GM18868 (cell line): Measurements from ENCODE around the gene AXIN2.

ENCODE experiments used
- ATAC-seq: cut with Tn5 transposase; IDR thresholded peaks from one replicate; pipeline ENCODE4 v1.9.1; 2021; ENCODE audit warnings: mild to moderate bottlenecking, moderate library complexity; ENCODE audit not compliant: unreplicated experiment

Gene AXIN2

DNA sequence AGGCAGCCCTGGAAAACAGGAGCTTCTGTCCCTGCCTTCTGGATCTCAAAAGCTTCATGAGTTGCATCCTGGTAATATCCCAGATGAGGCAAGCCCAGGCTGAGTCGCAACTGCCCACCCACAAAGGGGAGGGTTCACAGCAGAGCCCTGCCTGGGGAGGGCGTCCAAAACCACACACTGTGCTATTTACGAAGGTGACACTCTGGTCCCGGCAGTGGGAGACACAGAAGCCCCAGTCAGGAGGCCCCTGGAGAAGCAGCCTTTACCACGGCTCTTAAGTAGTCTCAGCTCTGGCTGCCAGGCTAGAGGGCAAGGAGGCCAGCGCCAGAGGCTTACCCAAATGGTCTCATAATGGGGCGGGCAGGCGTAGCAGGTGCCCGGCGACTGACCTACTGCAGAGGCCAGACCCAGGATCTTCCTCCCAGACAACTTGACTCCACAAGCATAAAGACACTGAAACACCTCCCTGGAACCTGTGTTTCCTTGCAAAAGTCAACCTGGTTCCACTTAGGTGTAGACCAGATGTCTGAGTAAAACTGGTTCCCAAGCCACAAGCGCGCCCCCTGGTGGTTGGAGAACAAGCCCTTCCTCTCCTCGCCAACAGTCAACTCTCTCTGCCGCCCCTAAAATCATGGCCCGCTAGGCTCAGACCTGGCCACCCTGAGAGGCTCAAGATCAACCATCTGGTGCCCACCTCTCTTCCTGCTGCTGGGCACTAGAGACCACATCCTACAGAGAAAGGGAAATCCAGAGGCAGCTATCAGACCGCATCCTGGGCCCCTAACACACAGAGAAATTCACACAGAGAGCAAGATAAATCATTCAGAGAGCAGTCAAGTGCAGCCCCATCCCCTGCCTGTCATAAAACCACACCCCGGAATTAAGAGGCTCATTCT, 5.2 kb downstream of the AXIN2 start:
- ATAC-seq, result peak; percentile 41

DNA sequence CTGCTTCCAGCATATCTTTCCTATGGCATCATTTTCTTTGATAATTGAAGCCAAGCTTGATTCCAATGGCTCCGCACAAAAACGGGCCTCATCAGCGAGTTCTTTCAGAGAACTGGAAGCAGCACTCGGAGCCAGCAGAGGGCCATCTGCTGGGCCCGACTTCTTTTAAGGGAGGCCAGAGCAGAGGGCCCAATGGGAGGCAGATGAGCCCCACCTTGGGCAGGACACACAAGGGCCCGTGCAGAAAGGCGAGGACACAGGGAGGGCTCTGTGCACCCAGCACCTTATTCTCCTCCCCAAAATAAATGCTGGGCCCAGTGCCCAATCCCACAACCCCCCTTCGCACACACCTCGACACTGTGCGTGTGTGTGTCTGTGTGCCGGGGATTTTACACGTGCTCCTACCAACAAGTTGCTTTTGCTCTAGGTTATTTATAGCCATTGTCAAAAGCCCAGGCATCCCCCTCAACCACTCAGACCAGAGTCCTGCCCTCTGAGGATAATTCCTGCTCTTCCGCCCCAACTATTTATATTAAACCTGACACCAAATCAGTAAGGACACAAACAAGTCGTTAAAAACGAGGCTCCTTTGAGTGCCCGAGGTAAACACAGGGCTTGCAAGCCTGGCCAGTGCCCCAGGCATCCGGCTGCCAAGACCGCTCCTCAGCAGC, 6.8 kb downstream of the AXIN2 start:
- ATAC-seq, result no peak

DNA sequence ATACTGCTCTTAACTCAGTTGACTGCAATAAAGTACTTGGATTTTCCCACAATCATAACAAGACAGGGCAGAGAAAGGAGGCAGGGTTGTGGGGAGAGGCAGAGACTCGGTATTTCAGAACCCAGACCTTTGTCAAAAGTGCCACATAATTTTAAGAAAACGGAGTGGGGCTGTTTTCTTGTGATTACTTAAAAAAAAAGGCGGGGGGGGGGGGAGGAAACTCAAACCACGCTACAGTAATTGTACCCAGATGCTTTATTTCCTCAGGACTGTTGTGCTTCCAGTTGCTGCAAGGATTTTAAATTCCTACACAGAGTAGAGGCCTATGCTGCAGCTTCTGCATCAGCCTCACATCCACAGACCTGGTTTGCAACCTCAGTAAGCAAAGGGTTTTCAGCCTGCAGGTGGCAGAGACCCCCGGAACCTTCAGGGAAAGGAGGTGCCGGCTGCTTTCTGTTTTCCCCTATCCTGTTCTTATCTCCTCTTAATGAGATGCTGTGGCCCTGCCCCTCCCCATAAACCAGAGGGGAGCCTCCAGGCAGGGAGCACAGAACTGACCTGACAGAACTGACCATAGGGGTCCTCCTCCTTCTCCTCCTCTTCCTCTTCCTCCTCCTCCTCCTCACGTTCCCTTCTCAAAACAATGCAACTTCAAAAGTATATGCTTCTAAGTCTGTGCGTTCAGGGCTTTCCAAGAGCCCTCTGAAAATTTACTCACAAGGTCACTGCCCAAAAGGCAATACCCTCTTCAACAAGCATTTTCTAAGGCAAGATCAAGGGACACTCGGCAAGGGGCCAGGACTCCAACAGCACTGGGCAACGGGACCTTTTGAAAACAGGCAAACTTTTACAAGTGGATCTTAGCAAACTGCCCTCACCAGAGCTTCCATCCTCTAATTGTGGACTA, 7.5 kb downstream of the AXIN2 start:
- ATAC-seq, result no peak

DNA sequence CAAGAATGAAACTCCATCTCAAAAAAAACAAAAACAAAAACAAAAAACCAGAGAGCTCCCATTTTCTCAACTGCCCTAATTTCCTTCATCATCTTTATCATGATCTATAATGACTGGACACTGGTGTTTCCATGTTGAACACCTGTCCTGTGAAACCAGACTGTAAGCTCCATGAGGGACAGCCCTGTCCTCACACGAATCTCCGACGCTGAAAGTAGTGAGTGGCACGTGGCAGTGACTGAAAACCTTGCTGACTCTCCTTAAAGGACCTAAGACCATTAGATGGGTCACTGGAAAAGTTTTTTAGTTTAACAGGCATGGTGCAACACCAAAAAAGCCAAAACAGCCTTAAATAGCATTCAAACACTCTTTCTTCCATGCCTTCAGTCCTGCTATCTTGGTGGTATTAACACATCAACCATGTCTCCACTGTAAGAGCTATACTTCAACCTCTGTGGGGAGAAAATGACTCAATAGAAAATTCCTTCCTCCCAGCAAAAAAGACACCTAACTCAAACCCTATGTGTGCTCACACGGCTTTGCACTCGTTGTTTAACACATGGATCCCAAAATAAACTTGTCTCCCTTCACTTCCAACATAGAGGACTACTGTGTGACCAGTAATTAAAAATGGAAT, 8.3 kb downstream of the AXIN2 start:
- no peak for ATAC-seq

DNA sequence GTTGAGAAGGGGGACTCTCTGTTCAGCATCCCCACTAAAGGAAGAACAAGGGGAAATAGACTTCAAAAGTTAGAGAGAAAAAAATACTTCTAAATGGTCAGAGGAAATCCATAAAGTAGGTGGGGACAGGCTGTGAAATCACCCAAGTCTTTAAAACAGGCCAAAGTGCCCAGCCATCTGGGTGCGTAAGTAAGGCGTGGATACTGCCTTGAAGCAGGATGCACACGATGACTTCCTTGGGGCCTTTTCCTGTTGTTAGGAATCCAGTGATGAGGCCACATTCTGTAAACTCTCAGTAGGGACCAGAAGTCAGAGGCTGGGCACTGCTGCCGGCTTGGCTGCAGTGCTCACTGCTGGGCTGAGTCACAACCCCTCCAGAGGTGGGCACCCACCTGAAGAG, 9.2 kb downstream of the AXIN2 start:
- ATAC-seq, result no peak

DNA sequence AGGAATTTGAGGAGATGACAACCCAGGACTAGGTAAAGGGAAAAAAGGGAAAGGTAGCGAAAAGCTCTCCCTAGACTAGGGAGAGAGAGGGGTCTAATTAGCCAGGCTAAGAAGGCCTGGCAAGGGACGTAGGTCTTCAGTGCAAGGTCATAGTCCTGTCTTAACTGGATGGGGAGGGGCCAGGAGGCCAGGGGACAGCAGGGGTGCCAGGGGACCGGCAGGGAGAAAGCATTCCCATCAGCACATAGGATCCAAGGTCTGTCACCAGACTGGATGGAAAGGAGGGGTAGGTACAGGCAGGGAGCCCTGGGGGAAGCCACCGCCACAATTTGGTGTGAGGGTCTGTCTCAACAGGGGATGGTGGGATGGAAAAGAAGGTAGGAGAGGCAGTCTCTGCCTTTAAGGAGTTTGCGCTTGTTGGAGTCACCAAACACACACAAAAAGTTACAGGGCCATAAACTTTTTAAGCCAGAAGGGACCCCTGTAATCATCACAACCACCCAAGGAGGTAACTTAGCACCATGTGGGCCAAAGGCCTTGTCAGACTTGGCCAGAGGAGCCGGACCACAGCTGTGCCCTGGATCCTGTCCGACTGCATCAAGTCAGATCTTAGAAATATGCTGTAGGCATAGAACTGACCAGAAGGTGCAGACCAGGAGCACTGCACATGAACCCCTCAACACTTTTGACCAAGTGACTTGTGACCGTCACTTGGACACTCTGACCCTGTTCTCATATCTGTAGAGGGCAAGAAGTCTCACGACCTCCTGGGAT, 10.0 kb downstream of the AXIN2 start:
- ATAC-seq, result no peak

DNA sequence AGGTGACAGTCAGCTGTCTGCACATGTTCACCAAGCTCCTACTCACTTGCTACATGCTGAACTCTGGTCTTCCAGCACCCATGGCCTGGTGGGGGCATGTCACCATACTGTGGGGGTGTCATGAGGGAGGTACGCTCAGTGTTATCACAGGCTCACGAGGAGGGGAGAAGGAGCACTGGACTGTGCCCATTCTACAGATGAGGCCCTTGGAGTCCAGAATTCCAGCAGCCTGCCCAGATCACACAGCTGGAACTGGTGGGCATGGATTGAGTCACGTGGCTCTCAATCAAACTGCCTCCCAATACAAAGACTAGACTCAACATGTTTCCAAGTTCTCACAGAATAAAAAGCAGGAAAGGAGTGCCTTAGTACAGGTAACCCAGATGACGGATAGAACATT, 10.7 kb downstream of the AXIN2 start:
- ATAC-seq, result no peak

DNA sequence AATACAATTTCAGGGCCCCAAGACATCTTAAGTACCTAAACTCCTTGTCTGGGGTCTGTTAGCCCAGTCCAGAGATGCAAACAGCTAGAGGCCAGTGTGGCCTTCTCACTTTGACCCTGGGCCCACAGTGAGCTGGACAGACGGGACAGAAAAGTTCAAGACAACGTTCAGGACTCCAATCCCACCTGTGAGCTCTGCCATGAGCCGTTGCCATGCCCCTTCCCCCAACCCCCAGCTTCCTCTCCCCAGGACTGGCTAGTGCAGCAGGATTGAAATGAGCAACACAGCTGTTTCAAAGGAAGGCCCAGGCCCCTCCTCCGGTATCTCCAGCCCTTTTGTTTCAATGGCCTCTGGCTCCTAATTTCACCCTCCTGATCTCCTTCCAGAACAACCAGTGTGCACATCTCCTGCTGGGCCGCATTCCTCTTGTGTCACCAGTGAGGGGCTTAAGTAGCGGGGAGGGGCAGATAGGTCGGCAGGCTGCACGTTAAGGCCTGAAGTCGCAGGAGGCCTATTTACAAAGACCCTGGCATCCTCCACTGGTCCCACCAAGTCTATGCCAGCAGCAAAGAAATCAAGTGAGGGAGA, 11.3 kb downstream of the AXIN2 start:
- ATAC-seq, result no peak

DNA sequence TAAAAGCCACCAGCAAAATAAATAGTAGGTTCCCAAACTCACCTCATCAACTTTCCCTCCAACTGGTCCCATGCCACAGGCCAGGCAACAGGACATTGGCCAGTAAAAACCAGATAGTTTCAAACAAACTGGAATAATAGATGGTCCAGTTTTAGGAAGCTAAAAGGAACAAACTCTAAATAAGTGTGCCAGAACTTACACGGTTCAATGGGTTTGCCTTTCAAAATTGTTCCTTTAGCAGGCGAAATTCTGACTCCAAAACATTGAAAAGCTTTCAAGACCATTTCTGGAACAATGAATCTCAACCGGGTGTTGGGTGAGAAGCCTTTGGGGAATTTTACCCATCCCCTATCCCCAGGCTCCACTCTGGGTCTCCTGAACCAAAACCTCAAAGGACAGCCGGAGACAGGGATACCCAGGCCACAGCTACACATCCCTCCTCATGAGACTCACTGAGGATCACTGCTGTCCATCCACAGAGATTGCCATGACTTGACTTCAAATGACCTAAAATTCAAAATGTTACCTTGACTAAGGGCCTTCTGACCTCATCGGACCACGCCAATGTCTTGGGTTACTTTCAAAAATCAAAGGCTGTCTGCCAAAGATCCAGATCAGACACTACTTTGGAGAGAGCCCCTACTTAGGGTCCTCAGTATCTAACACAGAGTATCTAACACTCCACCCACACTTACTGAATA, 13.0 kb downstream of the AXIN2 start:
- ATAC-seq, result no peak

DNA sequence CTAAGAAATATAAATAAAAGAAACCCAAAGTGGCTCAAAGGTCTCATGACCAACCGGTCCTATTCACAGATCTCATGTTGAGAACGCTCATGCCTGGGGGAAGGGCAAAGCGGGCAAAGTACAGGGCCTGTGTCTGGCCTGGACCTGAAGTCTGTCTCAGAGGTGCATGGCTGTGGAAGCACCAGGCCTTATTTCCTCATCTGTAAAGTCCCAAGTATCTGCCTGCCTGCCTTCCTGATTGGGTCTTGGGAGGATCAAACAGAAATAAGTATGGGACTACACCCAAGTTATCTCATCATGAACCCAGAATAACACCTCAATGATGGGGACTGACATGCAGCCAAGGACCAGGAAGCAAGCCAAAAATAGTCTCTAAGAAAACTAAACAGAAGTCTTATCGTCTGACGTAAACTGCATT, 14.2 kb downstream of the AXIN2 start:
- ATAC-seq, result no peak

DNA sequence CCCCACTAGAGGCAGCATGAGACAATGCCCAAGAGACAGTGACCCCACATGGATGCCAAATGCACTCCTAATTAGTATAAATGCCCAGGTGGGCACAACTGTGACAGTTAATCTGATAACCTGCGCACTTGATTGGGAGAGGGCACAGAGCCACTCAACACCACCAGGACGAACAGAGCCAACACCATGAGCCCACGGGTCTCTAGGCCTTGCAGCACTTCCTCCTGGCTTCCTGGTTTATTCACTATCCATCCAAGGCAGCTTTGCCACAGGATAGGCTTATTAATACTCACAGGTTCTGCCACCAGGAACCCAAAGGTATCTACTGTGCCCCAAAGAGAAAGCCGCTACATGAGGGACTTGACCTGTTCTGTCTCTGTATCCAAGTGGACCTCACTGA, 14.9 kb downstream of the AXIN2 start:
- ATAC-seq, result no peak

DNA sequence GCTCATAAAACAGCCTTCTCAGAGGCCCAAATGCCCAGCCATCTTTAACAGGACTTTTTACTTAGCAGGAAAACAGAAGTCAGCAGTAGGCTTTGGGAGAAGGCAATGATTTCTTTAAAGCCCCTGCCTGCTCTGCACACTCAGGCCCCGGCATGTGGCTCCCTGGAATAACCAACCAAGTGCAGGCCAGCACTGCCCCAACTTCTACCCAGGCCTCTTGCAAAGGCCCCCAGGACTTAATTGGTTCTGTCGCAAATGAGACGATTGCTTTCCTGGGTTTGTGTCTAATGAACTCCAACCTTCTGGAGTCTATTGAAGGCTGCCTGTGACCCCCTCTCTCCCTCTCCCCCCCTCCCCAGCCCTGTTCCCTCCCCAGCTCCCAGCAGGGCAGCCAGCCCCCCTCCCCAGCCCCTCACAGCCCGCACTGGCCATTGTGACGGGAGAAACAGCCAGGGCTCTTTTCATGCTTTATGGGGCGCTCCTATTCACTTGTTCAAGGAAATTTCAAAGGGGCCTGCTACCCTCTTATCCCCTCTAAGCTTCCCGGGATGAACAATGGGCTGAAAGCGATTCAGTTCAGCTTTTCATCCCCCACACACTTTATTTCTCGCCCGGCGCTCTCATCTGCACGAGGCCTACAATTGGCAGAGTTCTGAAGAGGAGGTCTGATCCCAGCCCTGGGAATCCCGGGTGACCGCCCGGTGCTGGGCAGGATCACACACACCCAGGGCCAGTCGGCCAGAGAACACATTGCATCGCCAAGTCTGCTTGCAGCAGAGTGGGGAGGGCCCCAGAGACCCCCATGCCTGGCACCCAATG, 15.5 kb downstream of the AXIN2 start:
- no peak for ATAC-seq

DNA sequence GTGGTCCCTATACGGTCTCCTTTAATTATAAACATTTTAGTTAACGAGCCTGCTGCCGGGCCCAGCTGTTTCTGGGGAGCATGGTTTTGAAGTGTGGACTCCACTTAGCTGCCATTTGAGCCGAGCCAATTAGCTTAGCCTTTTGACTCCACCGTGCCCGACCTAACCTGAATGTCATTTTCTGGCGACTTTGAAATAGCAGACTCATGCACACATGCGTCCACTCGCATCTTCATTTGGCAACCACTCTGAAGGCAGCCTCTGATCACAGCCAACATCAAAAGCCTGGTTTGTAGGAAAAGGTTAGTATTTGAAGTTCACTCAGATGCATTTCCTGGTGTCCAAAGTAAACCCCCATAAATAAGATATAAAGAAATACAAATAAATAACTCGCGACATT, 16.8 kb downstream of the AXIN2 start:
- ATAC-seq, result no peak

DNA sequence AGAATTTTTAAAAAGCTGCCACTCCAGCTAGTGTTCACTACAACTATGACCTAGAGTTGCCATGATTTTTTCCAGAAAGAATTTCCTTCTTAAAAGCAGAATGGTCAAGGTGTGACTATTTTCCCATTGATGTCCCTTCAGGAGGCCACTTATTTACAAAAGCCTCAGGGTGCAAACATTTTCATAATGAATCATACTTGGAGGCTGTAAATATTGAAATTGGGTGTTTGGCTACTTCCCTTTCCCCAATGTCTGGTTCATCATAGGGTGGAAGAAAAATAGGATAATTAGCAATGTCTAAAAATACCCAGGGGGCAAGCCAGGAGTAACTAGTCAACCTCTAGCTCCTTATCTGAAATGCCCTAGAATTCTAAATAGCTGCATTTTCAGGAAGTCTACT, 18.8 kb downstream of the AXIN2 start:
- ATAC-seq, result no peak

DNA sequence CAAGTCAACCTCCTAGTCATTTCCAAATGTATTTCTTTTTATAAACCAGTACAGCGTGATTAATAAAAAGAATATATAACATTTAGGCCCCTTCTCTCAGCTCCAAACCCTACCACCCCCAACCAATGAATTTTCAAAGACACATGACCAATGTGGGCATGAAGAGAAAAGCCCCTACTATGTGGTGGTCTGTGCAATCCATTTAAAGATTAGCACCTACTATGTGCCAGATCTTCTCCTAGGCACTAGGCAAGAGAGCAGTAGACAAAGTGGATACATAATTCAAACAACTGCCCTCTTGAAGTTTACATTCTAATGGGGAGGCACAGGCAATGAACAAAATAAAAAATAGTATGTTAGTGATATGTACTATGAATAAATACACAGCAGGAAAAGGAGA, 19.4 kb downstream of the AXIN2 start:
- no peak for ATAC-seq

DNA sequence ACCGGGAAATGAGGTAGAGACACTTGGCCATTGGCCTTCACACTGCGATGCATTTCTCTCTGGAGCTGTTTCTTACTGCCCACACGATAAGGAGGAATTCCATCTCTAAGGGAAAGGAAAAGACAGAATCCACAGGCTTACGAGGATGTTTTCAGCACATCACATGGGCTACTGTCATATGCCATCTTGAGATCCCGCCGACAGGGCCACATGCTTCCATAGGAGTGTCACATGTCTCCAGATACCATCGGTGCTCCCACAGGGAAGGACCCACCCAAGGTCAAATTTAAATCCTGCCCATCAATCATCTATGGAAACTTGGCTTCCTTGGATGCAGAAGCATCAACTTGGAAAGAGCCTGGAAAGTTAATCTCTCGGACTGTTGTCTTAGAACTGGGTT, 20.0 kb downstream of the AXIN2 start:
- no peak for ATAC-seq

DNA sequence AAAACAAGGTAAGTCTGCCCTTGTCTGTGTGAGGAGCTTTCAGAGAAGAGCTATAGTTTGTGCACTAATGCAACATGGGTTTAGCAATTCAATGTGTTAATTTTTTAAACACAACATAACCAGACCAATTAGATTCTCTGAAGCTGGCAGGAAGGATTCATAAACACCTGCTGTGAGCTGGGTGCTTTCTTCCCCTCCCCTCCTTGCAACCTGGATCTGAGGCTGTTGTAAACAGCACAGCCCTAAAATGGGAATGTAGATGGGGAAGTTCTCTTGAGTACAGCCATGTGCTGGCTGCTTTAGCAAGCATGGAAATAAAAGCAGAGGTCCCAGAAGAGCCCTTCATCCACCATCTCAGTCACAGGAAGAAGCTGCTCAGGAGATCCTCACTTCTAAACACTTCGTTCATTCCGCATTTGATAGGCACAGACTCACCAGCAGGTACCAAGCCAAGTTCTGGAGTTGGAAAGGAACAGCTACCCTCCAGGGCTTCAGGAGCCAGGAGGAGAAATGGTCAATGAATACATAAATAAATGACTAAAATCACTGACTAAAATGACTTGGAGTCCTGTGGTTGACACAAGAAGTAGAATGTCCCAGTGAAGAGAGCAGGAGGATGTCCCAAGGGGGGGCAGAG, 21.7 kb downstream of the AXIN2 start:
- no peak for ATAC-seq
